ENCODE measurements around the gene SLC47A2.

SLC47A2 gene

GRCh38 chr17:19762515-19762961, 46.2 kb upstream of the SLC47A2 start:
- peak overlapping the region; percentile 66; the same call in 1 of the 2 replicates for H2AFZ ChIP-seq (ENCODE audit: low read depth)
- H3K4me3 ChIP-seq (IDR thresholded peaks at IDR 0.05; ENCODE audit: insufficient read depth, low read depth, low read length) = no peak overlapping the region
- no peaks in the 10 kb centered on the region for H3K4me1 ChIP-seq (ENCODE audit: low read depth, poor library complexity, severe bottlenecking)
- H3K27ac ChIP-seq = no peak overlapping the region
- H3K27me3 ChIP-seq (ENCODE audit: insufficient read depth, low read depth) = no peaks in the 10 kb centered on the region
- no peaks in the 10 kb centered on the region for H3K36me3 ChIP-seq (ENCODE audit: insufficient read depth)
- no peaks in the 10 kb centered on the region for H4K20me1 ChIP-seq (ENCODE audit: insufficient read depth)
- no peaks in the 10 kb centered on the region for H3K79me2 ChIP-seq (ENCODE audit: insufficient read depth, low read depth)
- H3K4me2 ChIP-seq = peak overlapping the region; percentile 45; the same call in 1 of the 2 replicates
- H3K9ac ChIP-seq = no peak overlapping the region
- TF ChIP-seq CTCF (conservative IDR thresholded peaks at IDR 0.05; ENCODE audit: low read depth, low read length) = peak; percentile 65

GRCh38 chr17:19760746-19761145, 44.4 kb upstream of the SLC47A2 start:
- H3K27me3 ChIP-seq (ENCODE audit: insufficient read depth, low read depth) = no peaks in the 10 kb centered on the region
- no peak overlapping the region for H2AFZ ChIP-seq (ENCODE audit: low read depth)
- no peak overlapping the region for H3K27ac ChIP-seq
- H3K4me3 ChIP-seq (IDR thresholded peaks at IDR 0.05; ENCODE audit: insufficient read depth, low read depth, low read length) = no peak overlapping the region
- no peaks in the 10 kb centered on the region for H4K20me1 ChIP-seq (ENCODE audit: insufficient read depth)
- no peak overlapping the region for H3K4me2 ChIP-seq
- H3K4me1 ChIP-seq (ENCODE audit: low read depth, poor library complexity, severe bottlenecking) = no peaks in the 10 kb centered on the region
- no peak for TF ChIP-seq CTCF (conservative IDR thresholded peaks at IDR 0.05; ENCODE audit: low read depth, low read length)
- H3K79me2 ChIP-seq (ENCODE audit: insufficient read depth, low read depth) = no peaks in the 10 kb centered on the region
- no peaks in the 10 kb centered on the region for H3K36me3 ChIP-seq (ENCODE audit: insufficient read depth)
- H3K9ac ChIP-seq = no peak overlapping the region

- no peak overlapping the region for H3K4me2 ChIP-seq
- no peaks in the 10 kb centered on the region for H4K20me1 ChIP-seq (ENCODE audit: insufficient read depth)
- no peaks in the 10 kb centered on the region for H3K27me3 ChIP-seq (ENCODE audit: insufficient read depth, low read depth)
- no peak for TF ChIP-seq CTCF (conservative IDR thresholded peaks at IDR 0.05; ENCODE audit: low read depth, low read length)
- no peak overlapping the region for H2AFZ ChIP-seq (ENCODE audit: low read depth)
- no peak overlapping the region for H3K4me3 ChIP-seq (IDR thresholded peaks at IDR 0.05; ENCODE audit: insufficient read depth, low read depth, low read length)
- no peaks in the 10 kb centered on the region for H3K79me2 ChIP-seq (ENCODE audit: insufficient read depth, low read depth)
- no peak overlapping the region for H3K9ac ChIP-seq
- no peaks in the 10 kb centered on the region for H3K36me3 ChIP-seq (ENCODE audit: insufficient read depth)
- H3K27ac ChIP-seq = no peak overlapping the region
- H3K4me1 ChIP-seq (ENCODE audit: low read depth, poor library complexity, severe bottlenecking) = no peaks in the 10 kb centered on the region
Measured at GRCh38 chr17:19759568-19760549, 43.5 kb upstream of the SLC47A2 start.

GRCh38 chr17:19757536-19758180, 41.3 kb upstream of the SLC47A2 start:
- H3K4me3 ChIP-seq (IDR thresholded peaks at IDR 0.05; ENCODE audit: insufficient read depth, low read depth, low read length) = no peak overlapping the region
- no peak overlapping the region for H2AFZ ChIP-seq (ENCODE audit: low read depth)
- no peaks in the 10 kb centered on the region for H3K36me3 ChIP-seq (ENCODE audit: insufficient read depth)
- H3K9ac ChIP-seq = no peak overlapping the region
- H3K79me2 ChIP-seq (ENCODE audit: insufficient read depth, low read depth) = no peaks in the 10 kb centered on the region
- no peaks in the 10 kb centered on the region for H3K27me3 ChIP-seq (ENCODE audit: insufficient read depth, low read depth)
- H3K27ac ChIP-seq = no peak overlapping the region
- no peaks in the 10 kb centered on the region for H3K4me1 ChIP-seq (ENCODE audit: low read depth, poor library complexity, severe bottlenecking)
- no peaks in the 10 kb centered on the region for H4K20me1 ChIP-seq (ENCODE audit: insufficient read depth)
- no peak for TF ChIP-seq CTCF (conservative IDR thresholded peaks at IDR 0.05; ENCODE audit: low read depth, low read length)
- no peak overlapping the region for H3K4me2 ChIP-seq
